SU-DHL-6 (cell line): ENCODE data around the gene SLC47A2.

Experiments used
- H2AFZ ChIP-seq: fragments of 200-600 bp; sonication (generic); 2 replicates; pipeline ENCODE4 v1.6.1; 2014; ENCODE audit warnings: low read depth, mild to moderate bottlenecking, moderate library complexity, mixed read lengths, antibody characterized with exemption, low read length; ENCODE audit not compliant: severe bottlenecking
- H3F3A ChIP-seq: fragments of 200-600 bp; shearing (Covaris generic); 2 replicates; pipeline ENCODE4 v1.6.0; 2016; ENCODE audit warnings: antibody characterized with exemption, mild to moderate bottlenecking; ENCODE audit not compliant: insufficient read depth
- H3K27ac ChIP-seq: fragments of 200-600 bp; sonication (generic); 2 replicates; pipeline ENCODE4 v1.5.1; 2016; ENCODE audit warnings: low read depth, mild to moderate bottlenecking, low read length, moderate library complexity, mixed read lengths
- H3K27me3 ChIP-seq: fragments of 200-600 bp; sonication (generic), shearing (Covaris generic); 2 replicates; pipeline ENCODE4 v1.6.0; 2014; ENCODE audit warnings: mild to moderate bottlenecking, low read length
- H3K36me3 ChIP-seq: fragments of 200-600 bp; sonication (generic); 2 replicates; pipeline ENCODE4 v1.6.1; 2014; ENCODE audit warnings: mild to moderate bottlenecking, low read length, mixed read lengths
- H3K4me2 ChIP-seq: fragments of 300-600, 200-600 bp; shearing (Covaris generic), sonication (generic); 2 replicates; pipeline ENCODE4 v1.6.0; 2014; ENCODE audit warnings: low read length, low read depth, mild to moderate bottlenecking; ENCODE audit not compliant: poor library complexity, severe bottlenecking
- H3K4me3 ChIP-seq: fragments of 200-600 bp; sonication (generic); 2 replicates; pipeline ENCODE4 v1.5.1; 2014; ENCODE audit warnings: antibody characterized with exemption, low read length, mild to moderate bottlenecking, mixed read lengths; ENCODE audit not compliant: insufficient read depth, poor library complexity, severe bottlenecking
- H3K79me2 ChIP-seq: fragments of 200-600 bp; sonication (generic); 2 replicates; pipeline ENCODE4 v1.6.1; 2014; ENCODE audit warnings: mild to moderate bottlenecking, low read length, moderate library complexity; ENCODE audit not compliant: insufficient read depth
- H3K9ac ChIP-seq: fragments of 200-600 bp; sonication (generic); 2 replicates; pipeline ENCODE4 v1.7.0; 2014; ENCODE audit warnings: mild to moderate bottlenecking, low read length
- H3K9me2 ChIP-seq: fragments of 200-600 bp; sonication (generic); replicated peaks from 2 replicates; pipeline ENCODE4 v1.6.1; 2014; ENCODE audit warnings: low read length; ENCODE audit not compliant: insufficient read depth
- H3K9me3 ChIP-seq: fragments of 200-600 bp; sonication (generic); 2 replicates; pipeline ENCODE4 v1.6.1; 2014; ENCODE audit warnings: low read length, mixed read lengths; ENCODE audit not compliant: insufficient read depth
- H4K20me1 ChIP-seq: fragments of 200-600 bp; sonication (generic); 2 replicates; pipeline ENCODE4 v1.6.1; 2014; ENCODE audit warnings: low read depth, mild to moderate bottlenecking, antibody characterized with exemption, low read length, moderate library complexity, mixed read lengths
- CTCF ChIP-seq: fragments of 200-600 bp; sonication (generic); IDR thresholded peaks from one replicate; pipeline ENCODE4 v1.5.1; 2017; ENCODE audit warnings: antibody characterized with exemption, mild to moderate bottlenecking, low read length, moderate library complexity; ENCODE audit not compliant: insufficient read depth, poor library complexity, severe bottlenecking
- EZH2phosphoT487 ChIP-seq: fragments of 200-600 bp; sonication (generic), shearing (Covaris generic); conservative IDR thresholded peaks from 2 replicates; pipeline ENCODE4 v1.6.1; 2018; ENCODE audit warnings: mild to moderate bottlenecking, antibody characterized with exemption, low read length, moderate library complexity, mixed read lengths

The SLC47A2 gene

GRCh38 chr17:19661121-19661520 lies 55.3 kb downstream of the SLC47A2 start:
- H3K27me3 ChIP-seq: no peaks in the 10 kb centered on the region
- H3K9ac ChIP-seq: no peak overlapping the region
- no peaks in the 10 kb centered on the region for H3K9me3 ChIP-seq
- no peaks in the 10 kb centered on the region for H3F3A ChIP-seq
- H3K79me2 ChIP-seq: no peaks in the 10 kb centered on the region
- H3K36me3 ChIP-seq: no peaks in the 10 kb centered on the region
- H3K4me3 ChIP-seq: no peak overlapping the region
- H3K9me2 ChIP-seq: no peaks in the 10 kb centered on the region
- H3K27ac ChIP-seq: no peak overlapping the region
- H2AFZ ChIP-seq: no peak overlapping the region
- TF ChIP-seq CTCF (no peak), EZH2phosphoT487 (no peak)
- H4K20me1 ChIP-seq: no peaks in the 10 kb centered on the region
- H3K4me2 ChIP-seq: no peak overlapping the region

GRCh38 chr17:19660219-19660870 lies 56.0 kb downstream of the SLC47A2 start:
- no peaks in the 10 kb centered on the region for H4K20me1 ChIP-seq
- no peak overlapping the region for H3K9ac ChIP-seq
- H3K9me3 ChIP-seq: no peaks in the 10 kb centered on the region
- H3K36me3 ChIP-seq: no peaks in the 10 kb centered on the region
- H3K4me3 ChIP-seq: no peak overlapping the region
- H3K9me2 ChIP-seq: no peaks in the 10 kb centered on the region
- H3K4me2 ChIP-seq: no peak overlapping the region
- no peak overlapping the region for H3K27ac ChIP-seq
- H2AFZ ChIP-seq: no peak overlapping the region
- no peak for TF ChIP-seq CTCF
- TF ChIP-seq EZH2phosphoT487: no peak
- H3F3A ChIP-seq: no peaks in the 10 kb centered on the region
- H3K79me2 ChIP-seq: no peaks in the 10 kb centered on the region
- H3K27me3 ChIP-seq: no peaks in the 10 kb centered on the region

GRCh38 chr17:19659366-19660177 lies 56.8 kb downstream of the SLC47A2 start:
- Histone ChIP-seq H3K9me2 (no peaks in the 10 kb centered on the region), H2AFZ (no peak overlapping the region), H3K36me3 (no peaks in the 10 kb centered on the region), H3K9ac (no peak overlapping the region), H4K20me1 (no peaks in the 10 kb centered on the region), H3K27ac (no peak overlapping the region), H3F3A (no peaks in the 10 kb centered on the region), H3K4me3 (no peak overlapping the region), H3K79me2 (no peaks in the 10 kb centered on the region), H3K27me3 (no peaks in the 10 kb centered on the region), H3K4me2 (no peak overlapping the region), H3K9me3 (no peaks in the 10 kb centered on the region)
- TF ChIP-seq EZH2phosphoT487 (no peak), CTCF (no peak)
